WTC11 (cell line): Measurements from ENCODE around the gene NANOS2.

Experiments
- CDX4 ChIP-seq: fragments of 250-450 bp; sonication (Bioruptor Pico); IDR thresholded peaks from 2 replicates; pipeline ENCODE4 v1.9.0; 2021; ENCODE audit warnings: moderate library complexity, mild to moderate bottlenecking, inconsistent platforms, borderline replicate concordance
- CTCF ChIP-seq: fragments of 200-600 bp; IDR thresholded peaks from 2 replicates; pipeline ENCODE4 v1.8.0; 2022; ENCODE audit warnings: antibody characterized with exemption
- IRF1 ChIP-seq: sonication (generic); formaldehyde crosslinking; IDR thresholded peaks from 2 replicates; pipeline ENCODE4 v1.8.0; 2023; ENCODE audit warnings: missing genetic modification reagents
- MAX ChIP-seq: sonication (generic); formaldehyde crosslinking; IDR thresholded peaks from 2 replicates; pipeline ENCODE4 v1.8.0; 2022; ENCODE audit warnings: mild to moderate bottlenecking, missing genetic modification reagents
- NFE2L1 ChIP-seq: sonication (generic); formaldehyde crosslinking; IDR thresholded peaks from 2 replicates; pipeline ENCODE4 v1.8.1; 2023; ENCODE audit warnings: missing genetic modification reagents
- NR2C2 ChIP-seq: sonication (generic); formaldehyde crosslinking; IDR thresholded peaks from 2 replicates; pipeline ENCODE4 v1.8.0; 2022; ENCODE audit warnings: mild to moderate bottlenecking, missing genetic modification reagents
- STAT6 ChIP-seq: sonication (generic); formaldehyde crosslinking; conservative IDR thresholded peaks from 2 replicates; pipeline ENCODE4 v1.8.1; 2023; ENCODE audit warnings: mild to moderate bottlenecking, low read depth, missing genetic modification reagents, moderate library complexity

- no peak for TF ChIP-seq CTCF
- TF ChIP-seq IRF1, result no peak
- no peak for TF ChIP-seq STAT6
- TF ChIP-seq NFE2L1 (CRISPR knock-in tag), result no peak
- no peak for TF ChIP-seq NR2C2 (CRISPR knock-in tag)
- no peak for TF ChIP-seq CDX4 (CRISPR knock-in tag)
- no peak for TF ChIP-seq MAX (CRISPR knock-in tag)
Measured at GRCh38 chr19:45931055-45931454, 16.5 kb upstream of the NANOS2 start.
